ENCODE data around the gene SIAH1.

- TF ChIP-seq CTCF (IDR thresholded peaks at IDR 0.05) (no peak), POLR2A (IDR thresholded peaks at IDR 0.05) (no peak)
These were observed 7.2 kb upstream of the SIAH1 start for GRCh38 chr16:48392407-48392806.
